ENCODE measurements around the gene FOXK1. TPM values are rescaled to one million over a fixed set of nuclear protein-coding genes. Genes with fewer than 3 reads are reported as not detected.

The FOXK1 gene
- total and polyA plus RNA-seq, 7 donors, result 1.8 to 47.1 (median 17.1) TPM

- peaks cover 0 to 69% (median 47%) of the 10 kb centered on the region in 4 donors for H3K4me1 ChIP-seq
- DNase-seq, result no peak
Observed at GRCh38 chr7:4711093-4711492, 29.0 kb downstream of the FOXK1 start.

GRCh38 chr7:4711634-4712033, 29.5 kb downstream of the FOXK1 start:
- H3K36me3 ChIP-seq, result no peaks in the 10 kb centered on the region
- intact Hi-C loops (cut with DNase I), result no loop called here
- peak overlapping the region in 1 of 4 donors; percentile 62 for H3K27ac ChIP-seq
- H3K4me1 ChIP-seq, result peaks cover 0 to 69% (median 42%) of the 10 kb centered on the region in 4 donors
- H3K9me3 ChIP-seq, result no peaks in the 10 kb centered on the region
- DNase-seq, result no peak
- H3K27me3 ChIP-seq, result no peaks in the 10 kb centered on the region
- no peak overlapping the region for H3K4me3 ChIP-seq
- WGBS, 2 donors, result 95% methylated on average over 18 of the region's 18 CpGs
- TF ChIP-seq, protein P1, sequence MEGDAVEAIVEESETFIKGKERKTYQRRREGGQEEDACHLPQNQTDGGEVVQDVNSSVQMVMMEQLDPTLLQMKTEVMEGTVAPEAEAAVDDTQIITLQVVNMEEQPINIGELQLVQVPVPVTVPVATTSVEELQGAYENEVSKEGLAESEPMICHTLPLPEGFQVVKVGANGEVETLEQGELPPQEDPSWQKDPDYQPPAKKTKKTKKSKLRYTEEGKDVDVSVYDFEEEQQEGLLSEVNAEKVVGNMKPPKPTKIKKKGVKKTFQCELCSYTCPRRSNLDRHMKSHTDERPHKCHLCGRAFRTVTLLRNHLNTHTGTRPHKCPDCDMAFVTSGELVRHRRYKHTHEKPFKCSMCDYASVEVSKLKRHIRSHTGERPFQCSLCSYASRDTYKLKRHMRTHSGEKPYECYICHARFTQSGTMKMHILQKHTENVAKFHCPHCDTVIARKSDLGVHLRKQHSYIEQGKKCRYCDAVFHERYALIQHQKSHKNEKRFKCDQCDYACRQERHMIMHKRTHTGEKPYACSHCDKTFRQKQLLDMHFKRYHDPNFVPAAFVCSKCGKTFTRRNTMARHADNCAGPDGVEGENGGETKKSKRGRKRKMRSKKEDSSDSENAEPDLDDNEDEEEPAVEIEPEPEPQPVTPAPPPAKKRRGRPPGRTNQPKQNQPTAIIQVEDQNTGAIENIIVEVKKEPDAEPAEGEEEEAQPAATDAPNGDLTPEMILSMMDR (IDR thresholded peaks at IDR 0.05), result no peak
- TF ChIP-seq EP300 (IDR thresholded peaks at IDR 0.05) (no peak), POLR2AphosphoS5 (IDR thresholded peaks at IDR 0.05) (no peak), POLR2A (IDR thresholded peaks at IDR 0.05) (no peak)

More at GRCh38 chr7:4711093-4711492, 29.0 kb downstream of the FOXK1 start:
- TF ChIP-seq POLR2AphosphoS5 (IDR thresholded peaks at IDR 0.05) (no peak), EP300 (IDR thresholded peaks at IDR 0.05) (no peak), POLR2A (IDR thresholded peaks at IDR 0.05) (no peak)
- TF ChIP-seq, protein P1 (IDR thresholded peaks at IDR 0.05), result no peak
- Histone ChIP-seq H3K9me3 (no peaks in the 10 kb centered on the region), H3K27ac (no peak overlapping the region), H3K27me3 (no peaks in the 10 kb centered on the region), H3K36me3 (no peaks in the 10 kb centered on the region), H3K4me3 (no peak overlapping the region)
- intact Hi-C loops (cut with DNase I), result no loop called here
- WGBS, 2 donors, result 83 to 85% methylated on average over 10 of the region's 10 CpGs

DNA sequence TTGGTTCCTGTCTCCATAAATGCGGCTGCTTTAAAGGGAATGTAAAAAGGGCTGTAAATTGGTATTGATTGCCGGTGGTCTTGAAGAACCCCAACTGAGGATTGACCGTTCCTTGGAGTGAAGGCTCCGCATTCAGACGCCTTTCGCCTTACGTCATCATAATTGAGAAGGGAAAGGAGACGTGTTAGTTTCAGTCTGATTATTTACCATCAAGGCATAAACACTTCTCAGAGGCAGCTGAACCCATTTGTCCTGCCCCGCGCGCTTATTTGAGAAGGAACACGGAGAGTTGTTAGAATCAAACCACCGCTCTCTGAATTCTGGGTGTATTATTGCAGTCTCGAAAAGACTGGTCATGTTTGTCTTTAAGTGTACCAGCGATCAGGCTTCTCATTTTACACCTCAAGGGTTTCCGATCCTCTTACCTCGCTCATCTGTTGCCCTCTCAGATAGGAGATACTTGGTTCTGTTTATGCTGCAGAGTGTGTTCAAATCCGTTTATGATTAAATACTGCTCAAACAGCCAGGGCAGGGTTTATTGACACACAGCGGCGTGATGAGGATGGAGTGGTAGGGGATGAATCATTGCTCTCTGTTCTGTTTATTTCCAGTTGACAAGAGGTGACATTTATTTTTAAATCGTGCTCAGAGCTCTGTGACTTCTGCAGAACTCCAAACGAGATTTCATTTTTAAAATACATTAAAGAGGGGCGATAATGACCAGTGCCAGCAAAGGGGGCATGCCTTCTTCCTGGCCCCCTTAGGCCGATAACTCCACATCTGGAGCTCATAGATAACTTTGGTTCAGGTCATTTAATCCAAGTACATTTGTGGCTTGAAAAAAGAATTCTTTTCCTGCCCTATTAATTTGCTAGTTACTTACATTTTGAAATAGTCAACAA, 30.4 kb downstream of the FOXK1 start:
- Histone ChIP-seq H3K4me1 (peaks cover 0 to 69% (median 33%) of the 10 kb centered on the region in 4 donors), H3K27ac (peak overlapping the region in 3 of 4 donors; percentile 13 to 62 (median 29)), H3K9me3 (no peaks in the 10 kb centered on the region), H3K27me3 (no peaks in the 10 kb centered on the region), H3K4me3 (no peak overlapping the region), H3K36me3 (no peaks in the 10 kb centered on the region)
- intact Hi-C loops (cut with DNase I), result no loop called here
- TF ChIP-seq POLR2AphosphoS5 (IDR thresholded peaks at IDR 0.05) (no peak), POLR2A (IDR thresholded peaks at IDR 0.05) (no peak), EP300 (IDR thresholded peaks at IDR 0.05) (no peak)
- TF ChIP-seq, protein P1 (IDR thresholded peaks at IDR 0.05), result no peak
- 48 to 55% methylated on average over 24 of the region's 24 CpGs for WGBS, 2 donors
- DNase-seq, result no peak

- H3K9me3 ChIP-seq, result no peaks in the 10 kb centered on the region
- peaks cover 0 to 4% (median 0%) of the 10 kb centered on the region in 4 donors for H3K36me3 ChIP-seq
- H3K4me3 ChIP-seq, result no peak overlapping the region
- no peaks in the 10 kb centered on the region for H3K27me3 ChIP-seq
- WGBS, 2 donors, result 77 to 80% methylated on average over 27 of the region's 27 CpGs
- DNase-seq, result no peak
- peak overlapping the region in 3 of 4 donors; percentile 13 to 62 (median 29) for H3K27ac ChIP-seq
- intact Hi-C loops (cut with DNase I), result no loop called here
- peak in 2 of 4 donors; percentile 9 to 47 for TF ChIP-seq POLR2AphosphoS5 (IDR thresholded peaks at IDR 0.05)
- no peak for TF ChIP-seq POLR2A (IDR thresholded peaks at IDR 0.05)
- peaks cover 0 to 65% (median 27%) of the 10 kb centered on the region in 4 donors for H3K4me1 ChIP-seq
Observed at GRCh38 chr7:4713183-4713784, 31.2 kb downstream of the FOXK1 start.

DNA sequence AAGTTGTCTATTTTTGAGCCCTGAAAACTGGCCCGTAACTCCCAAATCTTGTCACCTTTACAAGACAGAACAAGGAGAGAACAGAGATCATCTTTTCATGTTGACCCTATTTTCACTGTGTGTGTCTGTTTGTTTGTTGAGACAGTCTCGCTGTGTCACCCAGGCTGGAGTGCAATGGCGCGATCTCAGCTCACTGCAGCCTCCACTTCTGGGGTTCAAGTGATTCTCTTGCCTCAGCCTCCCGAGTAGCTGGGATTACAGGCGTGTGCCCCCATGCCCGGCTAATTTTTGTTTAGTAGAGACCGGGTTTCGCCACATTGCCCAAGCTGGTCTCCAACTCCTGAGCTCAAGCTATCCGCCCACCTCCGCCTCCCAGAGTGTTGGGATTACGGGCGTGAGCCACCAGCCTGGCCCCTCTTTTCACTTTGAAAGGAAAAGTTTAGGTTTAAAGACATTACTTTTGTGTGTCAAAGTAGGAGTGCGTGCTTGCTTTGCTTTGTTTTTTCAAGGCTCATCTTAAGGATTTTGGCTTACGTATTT, 32.1 kb downstream of the FOXK1 start:
- DNase-seq, result no peak
- Histone ChIP-seq H3K4me1 (peaks cover 0 to 62% (median 26%) of the 10 kb centered on the region in 4 donors), H3K27ac (no peak overlapping the region), H3K9me3 (no peaks in the 10 kb centered on the region), H3K27me3 (no peaks in the 10 kb centered on the region), H3K36me3 (peaks cover 0 to 4% (median 0%) of the 10 kb centered on the region in 4 donors), H3K4me3 (no peak overlapping the region)
- no peak for TF ChIP-seq POLR2A (IDR thresholded peaks at IDR 0.05)
- 97 to 98% methylated on average over 15 of the region's 15 CpGs for WGBS, 2 donors
- intact Hi-C loops (cut with DNase I), result no loop called here

Measured in sigmoid colon (tissue), 7 donors.